Uterus (tissue), 4 donors: ENCODE measurements around the gene DNASE1L3. TPM values are rescaled to one million over a fixed set of nuclear protein-coding genes. Genes with fewer than 3 reads are reported as not detected.

Experiments
- DNase-seq, 2 donors: peaks; one replicate each; pipeline ENCODE4 v3.0.0-alpha.2; 2019 to 2020
- H3K27ac ChIP-seq, 2 donors: fragments of 200-600 bp; sonication (generic); 1 replicate in 1 of 2; 2 replicates in 1 of 2; pipeline ENCODE4 v1.5.1; 2016 to 2018
- H3K27me3 ChIP-seq, 2 donors: fragments of 200-600 bp; sonication (generic); one replicate each; pipeline ENCODE4 v1.5.1; 2018 to 2019; ENCODE audit warnings: control low read depth in 1 of 2
- H3K36me3 ChIP-seq, 2 donors: fragments of 200-600 bp; sonication (generic); one replicate each; pipeline ENCODE4 v1.5.1; 2019; ENCODE audit warnings: control low read depth in 1 of 2
- H3K4me1 ChIP-seq, 2 donors: fragments of 200-600 bp; sonication (generic); one replicate each; pipeline ENCODE4 v1.5.1; 2018 to 2019; ENCODE audit warnings: control low read depth in 1 of 2
- H3K4me3 ChIP-seq, 2 donors: fragments of 200-600 bp; sonication (generic); 1 replicate in 1 of 2; 2 replicates in 1 of 2; pipeline ENCODE4 v1.5.1; 2018 to 2019; ENCODE audit warnings: mild to moderate bottlenecking in 1 of 2
- H3K9me3 ChIP-seq, 2 donors: fragments of 200-600 bp; sonication (generic); one replicate each; pipeline ENCODE4 v1.5.1; 2019; ENCODE audit warnings: control low read depth in 1 of 2
- POLR2A ChIP-seq, 2 donors: fragments of 450-650 bp; IDR thresholded peaks; one replicate each; pipeline ENCODE4 v1.6.1; 2016; ENCODE audit warnings: antibody characterized with exemption in 2 of 2, mild to moderate bottlenecking in 1 of 2, moderate library complexity in 1 of 2
- intact Hi-C: fragments of 100-400 bp; cut with DNase I; formaldehyde crosslinking; loops from one replicate; pipeline ENCODE4 v1.15.1; 2023; ENCODE audit warnings: low total_unique reads
- total RNA-seq, 4 donors: library from RNA; depleted of rRNA in 3 of 4; stranded (reverse); fragments of >200 nt in 3 of 4; gene quantifications; one replicate each; pipeline versions ENCODE4 v1.1.0 to v1.2.4, GENCODE V29; 2014 to 2023
- TF ChIP-seq, protein P1 (sequence below), 4 experiments: fragments of 200-600 bp in 2 of 4; fragments of 450-650 bp in 2 of 4; sonication (generic) in 2 of 4; IDR thresholded peaks; one replicate each; pipeline ENCODE4 v1.5.1; 2016 to 2019; ENCODE audit warnings: antibody characterized with exemption in 4 of 4, mild to moderate bottlenecking in 2 of 4, moderate library complexity in 1 of 4
- donor health status: DM: yes; HTN: yes; CAD: no.

The DNASE1L3 gene
- total RNA-seq, 4 donors from 2014 or later: 0.77 to 3.2 (median 2.4) TPM

DNA sequence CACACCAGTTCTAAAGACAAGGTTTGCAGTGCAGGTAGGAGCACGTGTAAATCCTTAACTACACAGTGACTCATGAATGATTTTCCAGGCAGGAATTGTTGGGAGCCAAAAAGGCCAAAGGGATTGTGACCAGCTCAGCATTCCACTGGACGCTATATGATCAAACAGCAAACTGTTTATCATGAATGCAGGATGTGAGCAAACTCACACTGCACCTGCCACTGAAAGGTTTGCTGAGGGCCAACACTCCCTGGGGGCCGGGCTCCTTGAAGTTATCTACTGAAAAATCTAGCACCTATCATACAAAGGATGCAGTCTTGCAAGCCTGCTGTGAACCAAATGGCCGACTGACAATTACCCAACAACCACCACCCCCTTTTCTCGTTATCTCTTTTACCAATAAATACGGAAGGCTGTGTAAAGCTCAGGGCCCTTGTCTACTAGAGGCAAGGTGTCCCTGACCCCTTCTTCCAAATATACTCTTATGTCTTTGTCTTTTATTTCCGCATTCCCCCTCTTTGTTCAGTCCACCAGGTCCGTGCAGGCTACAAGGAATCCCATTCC is 11.5 kb upstream of the DNASE1L3 start:
- intact Hi-C loops: no loop called here
- H3K4me3 ChIP-seq: no peak overlapping the region
- no peak for TF ChIP-seq POLR2A (IDR thresholded peaks at IDR 0.05)
- TF ChIP-seq, protein P1, sequence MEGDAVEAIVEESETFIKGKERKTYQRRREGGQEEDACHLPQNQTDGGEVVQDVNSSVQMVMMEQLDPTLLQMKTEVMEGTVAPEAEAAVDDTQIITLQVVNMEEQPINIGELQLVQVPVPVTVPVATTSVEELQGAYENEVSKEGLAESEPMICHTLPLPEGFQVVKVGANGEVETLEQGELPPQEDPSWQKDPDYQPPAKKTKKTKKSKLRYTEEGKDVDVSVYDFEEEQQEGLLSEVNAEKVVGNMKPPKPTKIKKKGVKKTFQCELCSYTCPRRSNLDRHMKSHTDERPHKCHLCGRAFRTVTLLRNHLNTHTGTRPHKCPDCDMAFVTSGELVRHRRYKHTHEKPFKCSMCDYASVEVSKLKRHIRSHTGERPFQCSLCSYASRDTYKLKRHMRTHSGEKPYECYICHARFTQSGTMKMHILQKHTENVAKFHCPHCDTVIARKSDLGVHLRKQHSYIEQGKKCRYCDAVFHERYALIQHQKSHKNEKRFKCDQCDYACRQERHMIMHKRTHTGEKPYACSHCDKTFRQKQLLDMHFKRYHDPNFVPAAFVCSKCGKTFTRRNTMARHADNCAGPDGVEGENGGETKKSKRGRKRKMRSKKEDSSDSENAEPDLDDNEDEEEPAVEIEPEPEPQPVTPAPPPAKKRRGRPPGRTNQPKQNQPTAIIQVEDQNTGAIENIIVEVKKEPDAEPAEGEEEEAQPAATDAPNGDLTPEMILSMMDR (IDR thresholded peaks at IDR 0.05): no peak

DNA sequence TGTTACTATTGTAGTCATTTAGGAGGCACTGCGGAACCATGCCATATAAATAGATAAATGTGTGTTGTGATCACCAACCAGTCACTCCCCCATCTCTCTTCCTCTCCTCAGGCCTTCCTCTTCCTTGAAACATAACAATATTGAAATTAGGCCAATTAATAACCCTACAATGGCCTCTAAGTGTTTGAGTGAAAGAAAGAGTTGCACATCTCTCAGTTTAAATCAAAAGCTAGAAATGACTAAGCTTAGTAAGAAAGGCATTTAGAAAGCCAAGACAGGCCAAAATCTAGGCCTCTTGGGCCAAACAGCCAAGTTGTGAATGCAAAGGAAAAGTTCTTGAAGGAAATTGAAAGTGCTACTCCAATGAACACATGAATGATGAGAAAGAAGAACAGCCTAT is 8.1 kb upstream of the DNASE1L3 start:
- Histone ChIP-seq H3K4me1 (peaks cover 0 to 5% of the 10 kb centered on the region in 2 donors), H3K27ac (no peak overlapping the region), H3K4me3 (no peak overlapping the region), H3K9me3 (no peaks in the 10 kb centered on the region), H3K36me3 (no peaks in the 10 kb centered on the region), H3K27me3 (no peaks in the 10 kb centered on the region)
- no peak for DNase-seq
- intact Hi-C loops: no loop called here
- TF ChIP-seq, protein P1 (IDR thresholded peaks at IDR 0.05): no peak
- no peak for TF ChIP-seq POLR2A (IDR thresholded peaks at IDR 0.05)

More for the DNA sequence above, 11.5 kb upstream of the DNASE1L3 start:
- H3K36me3 ChIP-seq: no peaks in the 10 kb centered on the region
- no peaks in the 10 kb centered on the region for H3K9me3 ChIP-seq
- no peaks in the 10 kb centered on the region for H3K27me3 ChIP-seq
- H3K4me1 ChIP-seq: peaks cover 0 to 5% of the 10 kb centered on the region in 2 donors
- no peak for DNase-seq
- H3K27ac ChIP-seq: no peak overlapping the region

DNA sequence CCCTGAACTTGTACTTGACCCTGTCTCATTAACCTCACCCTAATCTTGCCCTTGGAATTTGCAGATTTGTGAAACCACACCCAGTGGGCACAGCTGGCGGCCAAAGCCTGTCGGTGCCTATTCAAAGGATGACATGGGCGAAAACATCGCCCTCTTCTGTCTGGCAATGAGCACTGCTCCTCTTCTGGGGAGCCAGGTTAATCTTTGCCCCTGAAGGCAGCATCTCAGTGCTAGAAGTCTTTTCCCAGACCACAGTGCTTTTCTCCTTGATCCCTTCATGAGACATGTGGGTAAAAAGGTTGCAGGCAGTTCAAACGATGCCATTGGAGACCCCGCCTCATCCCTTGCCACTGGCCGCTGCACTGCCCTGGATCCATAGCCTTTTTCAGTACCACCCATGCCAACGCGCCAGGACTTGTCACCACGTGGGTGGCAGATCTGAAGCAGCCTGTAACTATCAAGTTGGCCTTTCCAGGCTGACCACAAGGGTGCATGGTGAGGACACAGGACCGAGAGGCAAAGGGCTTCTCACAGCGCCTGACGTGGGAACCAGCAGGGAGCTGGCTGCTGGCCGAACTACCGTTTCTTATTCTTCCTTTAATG is 6.5 kb upstream of the DNASE1L3 start:
- peak; percentile 44 to 58 for DNase-seq
- TF ChIP-seq, protein P1 (IDR thresholded peaks at IDR 0.05): peak; percentile 61 to 73 (median 67)
- no peak for TF ChIP-seq POLR2A (IDR thresholded peaks at IDR 0.05)
- Histone ChIP-seq H3K9me3 (no peaks in the 10 kb centered on the region), H3K4me3 (no peak overlapping the region), H3K27me3 (no peaks in the 10 kb centered on the region), H3K4me1 (peaks cover 0 to 5% of the 10 kb centered on the region in 2 donors), H3K36me3 (no peaks in the 10 kb centered on the region), H3K27ac (peak overlapping the region in 1 of 2 donors; percentile 18)
- intact Hi-C loops: no loop called here

DNA sequence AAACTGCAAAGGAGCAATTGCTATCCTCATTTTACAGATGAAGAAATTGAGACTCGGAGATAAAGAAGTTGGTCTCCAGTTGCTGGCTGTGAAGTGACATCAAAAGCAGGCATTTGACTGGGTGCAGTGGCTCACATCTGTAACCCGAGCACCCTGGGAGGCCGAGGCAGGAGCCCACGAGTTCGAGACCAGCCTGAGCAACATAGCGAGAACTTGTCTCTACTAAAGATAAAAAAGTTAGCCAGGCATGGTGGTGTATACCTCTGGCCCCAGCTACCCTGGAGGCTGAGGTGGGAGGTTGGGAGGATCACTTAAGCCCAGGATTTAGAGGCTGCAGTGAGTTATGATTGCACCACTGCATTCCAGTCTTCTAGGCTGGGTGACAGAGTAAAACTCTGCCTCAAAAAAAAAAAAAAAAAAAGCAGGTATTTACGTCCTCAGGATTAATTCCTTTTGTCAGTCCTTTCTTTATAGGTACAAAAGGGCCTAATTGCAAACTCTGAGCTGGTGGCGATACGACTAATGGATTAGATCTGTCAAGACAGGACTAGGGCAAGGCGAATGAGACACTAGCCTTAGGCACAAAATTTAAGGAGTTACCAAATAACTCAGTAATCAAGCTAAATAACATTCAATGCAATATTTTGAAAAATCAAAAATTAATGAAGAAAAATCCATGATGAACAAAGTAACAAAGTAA is 5.9 kb upstream of the DNASE1L3 start:
- no peak overlapping the region for H3K27ac ChIP-seq
- no peak for TF ChIP-seq POLR2A (IDR thresholded peaks at IDR 0.05)
- no peaks in the 10 kb centered on the region for H3K36me3 ChIP-seq
- no peaks in the 10 kb centered on the region for H3K9me3 ChIP-seq
- H3K4me1 ChIP-seq: peaks cover 0 to 5% of the 10 kb centered on the region in 2 donors
- no peak for DNase-seq
- no peak overlapping the region for H3K4me3 ChIP-seq
- H3K27me3 ChIP-seq: no peaks in the 10 kb centered on the region
- intact Hi-C loops: no loop called here

DNA sequence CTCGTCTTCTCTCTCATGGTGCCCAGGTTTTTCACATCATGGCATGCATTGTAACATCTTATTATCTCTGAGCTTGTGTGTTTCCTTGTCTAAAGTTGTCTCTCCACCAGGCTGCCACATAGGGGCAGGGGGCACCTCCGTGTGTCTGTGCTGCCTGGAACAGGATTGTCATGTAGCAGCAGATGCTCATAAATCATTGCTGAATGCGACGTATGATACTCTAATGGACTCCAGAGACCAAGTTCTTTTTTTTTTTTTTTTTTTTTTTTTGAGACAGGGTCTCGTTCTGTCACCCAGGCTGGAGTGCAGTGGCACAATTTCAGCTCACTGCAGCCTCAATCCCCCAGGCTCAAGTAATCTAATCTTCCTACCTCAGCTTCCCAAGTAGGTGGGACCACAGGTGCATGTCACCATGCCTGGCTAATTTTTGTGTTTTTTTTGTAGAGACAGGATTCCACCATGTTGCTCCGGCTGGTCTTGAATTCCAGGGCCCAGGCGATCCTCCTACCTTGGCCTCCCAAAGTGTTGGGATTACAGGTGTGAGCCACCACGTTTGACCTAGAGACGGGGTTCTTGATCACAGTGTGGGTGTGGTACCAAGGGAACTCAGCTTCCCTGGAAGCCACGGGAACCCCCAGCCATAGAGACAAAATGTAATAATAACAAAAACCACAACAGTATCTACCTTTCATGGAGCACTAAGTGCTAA is 4.7 kb upstream of the DNASE1L3 start:
- H3K4me1 ChIP-seq: peaks cover 0 to 5% of the 10 kb centered on the region in 2 donors
- H3K9me3 ChIP-seq: no peaks in the 10 kb centered on the region
- TF ChIP-seq POLR2A (IDR thresholded peaks at IDR 0.05): no peak
- TF ChIP-seq, protein P1 (IDR thresholded peaks at IDR 0.05): no peak
- no peak overlapping the region for H3K4me3 ChIP-seq
- no peaks in the 10 kb centered on the region for H3K27me3 ChIP-seq
- no peaks in the 10 kb centered on the region for H3K36me3 ChIP-seq
- DNase-seq: no peak
- intact Hi-C loops: no loop called here
- H3K27ac ChIP-seq: no peak overlapping the region
